Measurements from ENCODE around the gene EED. TPM values are rescaled to one million over a fixed set of nuclear protein-coding genes. Genes with fewer than 3 reads are reported as not detected.

Gene EED
- total and polyA plus RNA-seq, 4 donors: 5.4 to 17.1 (median 8.2) TPM

DNA sequence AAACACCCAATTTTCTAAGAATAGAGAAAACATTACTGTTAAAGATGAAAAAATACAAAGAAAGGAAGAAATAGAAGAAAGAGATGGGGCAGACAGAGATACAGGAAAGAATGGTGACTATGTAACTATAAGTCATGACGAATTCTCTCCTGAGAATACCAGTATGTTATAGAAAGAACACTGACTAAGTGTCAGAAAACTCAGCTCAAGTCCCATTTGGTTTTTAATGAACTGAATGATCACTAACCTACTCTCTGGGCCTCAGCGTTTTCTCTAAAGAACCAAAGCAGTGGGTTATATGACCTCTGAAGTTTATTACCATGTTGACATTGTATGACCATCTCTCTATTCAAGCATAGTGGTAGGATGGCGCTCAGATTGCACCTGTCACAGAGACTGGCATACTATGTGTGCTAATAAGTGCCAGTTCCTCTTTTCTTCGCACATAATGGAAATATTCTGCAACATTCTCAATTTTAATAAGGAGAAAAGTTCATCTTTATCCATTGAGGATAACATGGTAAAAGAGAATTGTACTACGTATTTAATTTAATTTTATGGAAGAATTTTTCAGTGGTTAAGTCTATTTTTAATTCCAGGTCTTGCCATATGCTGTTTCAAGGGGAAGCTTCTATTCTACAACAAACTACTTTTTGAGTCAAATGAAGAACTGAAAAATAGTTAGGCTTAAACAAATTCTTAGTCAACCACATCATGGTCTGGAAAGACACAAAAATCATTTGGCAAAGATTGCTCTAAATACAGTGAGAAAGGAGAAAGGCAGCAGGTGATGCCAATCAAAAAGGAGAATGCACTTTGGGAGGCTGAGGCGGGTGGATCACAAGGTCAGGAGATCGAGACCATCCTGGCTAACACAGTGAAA is 25.0 kb upstream of the EED start:
- no peak overlapping the region for H3K4me3 ChIP-seq (ENCODE audit: low read depth in 1 of 3, low read length in 3 of 3)
- peaks cover 0 to 9% (median 2%) of the 10 kb centered on the region in 4 donors for H3K4me1 ChIP-seq (ENCODE audit: control insufficient read depth in 4 of 4, insufficient read depth in 4 of 4, low read length in 3 of 4)
- no peaks in the 10 kb centered on the region for H3K27me3 ChIP-seq (ENCODE audit: control insufficient read depth in 4 of 4, insufficient read depth in 4 of 4, low read length in 3 of 4)
- DNase-seq (ENCODE audit: low spot score): no peak
- no peak overlapping the region for H3K9ac ChIP-seq (ENCODE audit: low read depth in 1 of 2, low read length in 2 of 2)
- 88% methylated on average over 7 of the region's 7 CpGs for WGBS
- H3K9me3 ChIP-seq (ENCODE audit: control insufficient read depth in 4 of 4, low read length in 3 of 4): no peaks in the 10 kb centered on the region
- no peak overlapping the region for H3K27ac ChIP-seq (ENCODE audit: low read depth in 1 of 2, low read length in 2 of 2)
- no peak for TF ChIP-seq ZBTB33 (IDR thresholded peaks at IDR 0.05)
- TF ChIP-seq TAF1 (conservative IDR thresholded peaks at IDR 0.05): no peak
- TF ChIP-seq JUND (IDR thresholded peaks at IDR 0.05): no peak
- TF ChIP-seq FOXA1 (IDR thresholded peaks at IDR 0.05): no peak
- TF ChIP-seq EGR1 (IDR thresholded peaks at IDR 0.05; ENCODE audit: low read depth in 2 of 2): no peak
- TF ChIP-seq RXRA (IDR thresholded peaks at IDR 0.05): no peak
- no peak for TF ChIP-seq HNF4A (conservative IDR thresholded peaks at IDR 0.05)
- TF ChIP-seq NR2F2 (IDR thresholded peaks at IDR 0.05): no peak
- no peaks in the 10 kb centered on the region for H3K36me3 ChIP-seq (ENCODE audit: control insufficient read depth in 4 of 4, insufficient read depth in 3 of 4, low read depth in 1 of 4, low read length in 3 of 4)

DNA sequence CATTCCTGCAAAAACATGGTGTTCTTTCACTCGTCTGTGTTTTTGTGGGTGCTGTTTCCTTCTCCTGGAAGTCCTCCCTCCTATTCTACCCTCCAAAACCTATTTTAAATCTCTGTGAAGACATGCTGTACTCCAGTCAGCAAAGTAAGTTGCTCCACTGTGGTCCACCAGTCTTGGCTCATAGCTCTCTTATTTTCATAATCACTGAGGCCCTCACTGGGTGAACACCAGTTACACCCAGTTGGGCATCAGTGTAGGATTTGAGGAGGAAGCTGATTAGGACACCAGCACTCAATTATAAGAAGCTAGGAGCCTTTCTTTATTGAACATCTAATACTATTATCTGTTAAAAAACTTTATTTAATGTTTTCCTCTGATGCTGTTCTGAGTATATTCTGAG is 23.9 kb upstream of the EED start:
- TF ChIP-seq TAF1 (conservative IDR thresholded peaks at IDR 0.05) (no peak), REST (IDR thresholded peaks at IDR 0.05) (no peak), ATF3 (IDR thresholded peaks at IDR 0.05) (no peak), JUND (IDR thresholded peaks at IDR 0.05) (no peak)
- TF ChIP-seq, protein P1, sequence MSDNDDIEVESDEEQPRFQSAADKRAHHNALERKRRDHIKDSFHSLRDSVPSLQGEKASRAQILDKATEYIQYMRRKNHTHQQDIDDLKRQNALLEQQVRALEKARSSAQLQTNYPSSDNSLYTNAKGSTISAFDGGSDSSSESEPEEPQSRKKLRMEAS (IDR thresholded peaks at IDR 0.05): no peak
- Histone ChIP-seq H3K36me3 (ENCODE audit: control insufficient read depth in 4 of 4, insufficient read depth in 3 of 4, low read depth in 1 of 4, low read length in 3 of 4) (no peaks in the 10 kb centered on the region), H3K9me3 (ENCODE audit: control insufficient read depth in 4 of 4, low read length in 3 of 4) (no peaks in the 10 kb centered on the region), H3K27ac (ENCODE audit: low read depth in 1 of 2, low read length in 2 of 2) (no peak overlapping the region), H3K4me3 (ENCODE audit: low read depth in 1 of 3, low read length in 3 of 3) (no peak overlapping the region), H3K27me3 (ENCODE audit: control insufficient read depth in 4 of 4, insufficient read depth in 4 of 4, low read length in 3 of 4) (no peaks in the 10 kb centered on the region), H3K4me1 (ENCODE audit: control insufficient read depth in 4 of 4, insufficient read depth in 4 of 4, low read length in 3 of 4) (peaks cover 0 to 9% (median 2%) of the 10 kb centered on the region in 4 donors), H3K9ac (ENCODE audit: low read depth in 1 of 2, low read length in 2 of 2) (no peak overlapping the region)
- DNase-seq (ENCODE audit: low spot score): no peak
- WGBS: 90% methylated on average over 1 of the region's 1 CpG
